GM18951 (cell line): ENCODE results near the gene SHFL.

Experiments used
- POLR2A ChIP-seq: IDR thresholded peaks from 4 replicates; pipeline ENCODE4 v1.6.1; 2011; ENCODE audit warnings: mild to moderate bottlenecking; ENCODE audit not compliant: insufficient read length, insufficient read depth; ENCODE audit errors: extremely low read depth
- in situ Hi-C: fragments of 300-500 bp; cut with MboI; formaldehyde crosslinking; loops from one replicate; pipeline ENCODE4 v1.12.0; 2022; ENCODE audit warnings: low sequenced_read_pairs, mixed read lengths, inconsistent platforms; ENCODE audit not compliant: unreplicated experiment

The SHFL gene

DNA sequence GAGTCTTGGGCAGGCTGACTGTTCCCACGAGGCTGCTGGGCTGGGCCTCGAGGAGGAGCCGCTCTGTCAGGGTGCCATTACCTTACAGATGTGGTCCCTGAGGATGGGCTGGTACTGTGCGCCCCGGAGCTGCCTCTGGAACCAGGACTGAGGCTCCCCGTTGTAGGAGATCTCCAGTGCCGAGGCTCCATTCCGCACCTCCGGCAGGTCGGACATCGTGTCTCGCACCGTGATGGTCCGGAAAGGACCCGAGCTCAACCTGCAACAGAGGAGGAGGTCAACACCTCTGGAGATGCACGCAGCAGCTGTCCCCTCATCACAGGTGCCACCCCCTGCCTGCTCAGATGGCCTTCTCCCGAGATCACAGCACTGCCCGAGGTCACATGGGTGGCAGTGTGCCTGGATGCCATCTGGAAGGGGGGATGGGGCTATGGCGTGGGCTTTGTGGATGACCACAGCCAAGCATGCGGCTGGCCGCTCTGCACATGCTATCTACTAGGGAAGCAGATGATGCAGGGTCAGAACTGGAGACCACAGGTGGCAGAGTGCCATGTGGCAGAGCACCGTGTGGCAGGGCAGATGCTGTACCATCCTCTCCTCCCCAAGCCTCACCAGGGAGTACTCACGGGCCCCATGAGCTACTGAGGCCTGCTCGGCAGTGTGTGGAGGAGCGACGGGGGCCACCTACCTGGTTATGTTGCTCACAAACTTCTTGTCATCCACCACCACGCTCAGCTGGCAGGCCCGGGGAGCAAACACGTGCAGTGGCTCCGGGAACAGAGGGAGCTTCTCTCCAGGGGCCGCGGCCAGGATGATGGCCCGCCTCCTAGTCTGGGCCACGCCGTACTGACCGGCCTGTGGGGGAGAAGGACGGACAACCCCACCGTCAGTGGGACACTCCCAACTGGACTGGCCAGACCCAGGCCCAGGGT, 51.9 kb downstream of the SHFL start:
- no peak for TF ChIP-seq POLR2A
- in situ Hi-C loops = no loop called here

DNA sequence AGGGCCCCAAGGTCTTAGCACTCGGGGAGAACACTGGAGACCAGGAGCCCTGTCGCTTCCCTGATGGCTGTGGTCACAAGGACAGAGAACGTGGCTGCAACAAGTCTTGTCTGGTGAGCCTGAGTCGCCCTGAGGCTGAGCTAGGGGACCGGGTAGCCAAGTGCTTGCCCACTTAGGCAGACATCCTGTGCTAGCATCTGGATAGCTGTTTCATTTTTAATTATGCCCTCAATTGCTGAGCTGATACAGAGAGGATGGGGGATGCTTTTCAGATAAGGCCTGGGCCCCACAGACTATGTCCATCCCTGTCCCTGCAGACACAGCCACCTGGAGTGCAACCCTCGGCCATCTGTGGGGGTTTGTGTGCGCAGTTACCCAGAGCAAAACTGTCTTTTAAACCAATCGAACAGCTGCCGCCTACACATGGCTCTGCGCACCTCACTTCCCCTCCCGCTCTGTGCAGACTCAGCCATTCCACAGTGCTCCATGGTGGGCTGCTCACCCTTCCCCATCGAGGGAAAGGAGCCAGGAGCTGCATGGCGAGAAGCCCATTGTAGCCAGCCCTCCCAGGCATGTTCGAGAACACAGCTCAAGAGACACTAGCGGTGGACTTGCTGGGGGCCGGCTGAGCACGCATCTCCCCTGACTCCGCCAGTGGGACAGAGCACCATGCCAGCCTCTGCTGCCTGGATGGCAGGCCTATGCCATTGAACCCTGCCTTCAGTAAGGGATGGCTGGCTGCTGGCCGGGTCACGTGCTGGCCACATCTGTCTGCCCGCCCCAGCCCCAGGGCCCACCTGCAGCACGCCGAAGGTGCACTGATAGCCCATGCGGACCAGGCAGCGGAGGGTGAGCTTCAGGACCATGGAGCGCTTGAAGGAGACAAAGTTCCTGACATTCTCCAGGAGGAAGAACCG, 53.0 kb downstream of the SHFL start:
- TF ChIP-seq POLR2A = no peak
- in situ Hi-C loops = no loop called here

GRCh38 chr19:10139952-10140351, 53.8 kb downstream of the SHFL start:
- TF ChIP-seq POLR2A = no peak
- in situ Hi-C loops = no loop called here

DNA sequence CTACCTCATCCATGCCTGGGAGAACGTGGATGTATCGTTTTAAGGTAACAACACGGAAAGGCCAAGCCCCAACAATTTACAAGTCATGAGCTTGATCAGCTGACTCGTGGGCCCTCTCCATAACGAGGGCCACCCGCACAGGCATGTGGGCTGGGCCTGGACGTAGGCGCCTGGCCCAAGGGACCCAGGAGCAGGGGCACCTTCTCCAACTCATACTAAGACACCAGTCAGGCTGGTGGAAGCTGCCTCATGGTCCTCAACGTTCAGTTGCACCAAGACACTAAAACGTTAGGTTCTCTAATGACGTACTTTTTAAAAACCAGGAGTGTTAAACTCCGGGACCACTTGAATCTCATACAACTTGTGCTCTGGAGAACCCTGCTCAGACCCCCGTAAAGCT, 55.4 kb downstream of the SHFL start:
- TF ChIP-seq POLR2A = no peak
- in situ Hi-C loops = no loop called here

GRCh38 chr19:10141973-10142372, 55.9 kb downstream of the SHFL start:
- in situ Hi-C loops = no loop called here
- no peak for TF ChIP-seq POLR2A
